GM12878 (cell line): ENCODE results near the gene GMDS. TPM values are rescaled to one million over a fixed set of nuclear protein-coding genes. Genes with fewer than 3 reads are reported as not detected.

Experiments used
- ATAC-seq: fragments of 200-7000 bp; cut with Tn5 transposase; 3 replicates; pipeline ENCODE4 v1.9.1; 2020; ENCODE audit warnings: mild to moderate bottlenecking, moderate library complexity
- BruUV-seq: library from RNA; stranded (reverse); fragments of 400-500 nt; replicated peaks from 2 replicates; lab custom pipeline; 2021; lab: Mats Ljungman, UMichigan
- CTCF ChIA-PET: fragments of 300-600 bp; sonication (Branson Sonifier 250); formaldehyde crosslinking; extraction: SDS; loops from one replicate; lab custom pipeline; 2021; ENCODE audit warnings: inconsistent platforms; lab: Yijun Ruan, JAX
- POLR2A ChIA-PET: fragments of 350-600 bp; formaldehyde crosslinking; extraction: SDS; loops from one replicate; lab custom pipeline; 2021; ENCODE audit warnings: inconsistent platforms; lab: Charles Lee
- RAD21 ChIA-PET: fragments of 300-600 bp; sonication (Branson Sonifier 250); formaldehyde crosslinking; loops from one replicate; lab custom pipeline; 2023; ENCODE audit warnings: antibody characterized with exemption; ENCODE audit not compliant: unreplicated experiment; lab: Charles Lee
- SMC1A ChIA-PET: fragments of 300-600 bp; sonication (Branson Sonifier 250); formaldehyde crosslinking; loops from one replicate; lab custom pipeline; 2023; ENCODE audit not compliant: unreplicated experiment, uncharacterized antibody; lab: Charles Lee
- DNase-seq: peaks from one replicate; pipeline ENCODE4 v3.0.0-alpha.2; 2011; ENCODE audit warnings: low read depth, low spot score
- FAIRE-seq: peaks from 3 replicates; lab custom pipeline; 2011; peaks lifted over from hg19 to GRCh38; lab: Jason Lieb, UNC
- H2AFZ ChIP-seq: 2 replicates; pipeline ENCODE4 v1.6.0; 2011; ENCODE audit warnings: low read depth, low read length, control low read depth; ENCODE audit not compliant: control insufficient read depth
- H3K27ac ChIP-seq: 2 replicates; pipeline ENCODE4 v1.5.1; 2011; ENCODE audit warnings: control low read depth; ENCODE audit not compliant: control insufficient read depth, insufficient read depth
- H3K27me3 ChIP-seq, 2 experiments: replicated peaks in 1 of 2; 2 replicates each; pipeline versions ENCODE4 v1.6.0 to v1.6.1; 2011; ENCODE audit warnings: low read length in 1 of 2; ENCODE audit not compliant: control insufficient read depth in 2 of 2, insufficient read depth in 2 of 2
- H3K36me3 ChIP-seq, 2 experiments: 2 replicates each; pipeline ENCODE4 v1.5.1; 2011; ENCODE audit warnings: low read length in 1 of 2; ENCODE audit not compliant: control insufficient read depth in 2 of 2, insufficient read depth in 2 of 2
- H3K4me1 ChIP-seq: 2 replicates; pipeline ENCODE4 v1.6.1; 2011; ENCODE audit warnings: mild to moderate bottlenecking, low read length, moderate library complexity, mixed read lengths; ENCODE audit not compliant: control insufficient read depth, insufficient read depth
- H3K4me2 ChIP-seq: 2 replicates; pipeline ENCODE4 v1.6.0; 2011; ENCODE audit warnings: control low read depth; ENCODE audit not compliant: control insufficient read depth, insufficient read depth
- H3K4me3 ChIP-seq: fragments of 200-600 bp; sonication (generic); 2 replicates; pipeline ENCODE4 v1.5.1; 2016
- H3K79me2 ChIP-seq: 2 replicates; pipeline ENCODE4 v1.6.0; 2011; ENCODE audit warnings: low read length; ENCODE audit not compliant: control insufficient read depth, insufficient read depth
- H3K9ac ChIP-seq: 2 replicates; pipeline ENCODE4 v1.8.0; 2011; ENCODE audit warnings: low read length, control low read depth, mixed read lengths; ENCODE audit not compliant: control insufficient read depth, insufficient read depth
- H3K9me3 ChIP-seq: replicated peaks from 3 replicates; pipeline ENCODE4 v1.5.1; 2011; ENCODE audit warnings: mild to moderate bottlenecking, low read length; ENCODE audit not compliant: control insufficient read depth, insufficient read depth
- H4K20me1 ChIP-seq: 2 replicates; pipeline ENCODE4 v1.6.0; 2011; ENCODE audit not compliant: control insufficient read depth, insufficient read depth
- CEBPB ChIP-seq, 2 experiments: fragments of 150-350 bp in 1 of 2; IDR thresholded peaks; 2 replicates each; pipeline ENCODE4 v1.6.1; 2012 to 2014; ENCODE audit warnings: low read depth in 2 of 2, low read length in 2 of 2, borderline replicate concordance in 1 of 2, inconsistent platforms in 1 of 2
- ELK1 ChIP-seq: IDR thresholded peaks from 2 replicates; pipeline ENCODE4 v1.6.1; 2012; ENCODE audit warnings: low read depth, low read length, improper control_type of control experiment
- EP300 ChIP-seq, 2 experiments: fragments of 150-350 bp in 1 of 2; IDR thresholded peaks; 2 replicates each; pipeline ENCODE4 v1.6.1; 2011 to 2012; ENCODE audit warnings: low read depth in 2 of 2, low read length in 2 of 2, borderline replicate concordance in 1 of 2, improper control_type of control experiment in 1 of 2, inconsistent platforms in 1 of 2; ENCODE audit not compliant: control insufficient read depth in 1 of 2
- HSF1 ChIP-seq: fragments of 150-350 bp; IDR thresholded peaks from 2 replicates; pipeline ENCODE4 v1.6.1; 2014; ENCODE audit warnings: mild to moderate bottlenecking, low read depth, low read length
- IKZF1 ChIP-seq: fragments of 450-650 bp; conservative IDR thresholded peaks from 2 replicates; pipeline ENCODE4 v1.6.1; 2017; ENCODE audit warnings: antibody characterized with exemption, mild to moderate bottlenecking
- IRF4 ChIP-seq: IDR thresholded peaks from 2 replicates; pipeline ENCODE4 v1.6.1; 2011; ENCODE audit warnings: low read depth, low read length
- IRF5 ChIP-seq: fragments of 450-650 bp; IDR thresholded peaks from 2 replicates; pipeline ENCODE4 v1.6.1; 2017; ENCODE audit warnings: borderline replicate concordance
- MAX ChIP-seq: IDR thresholded peaks from 2 replicates; pipeline ENCODE4 v1.6.1; 2012; ENCODE audit warnings: low read depth, low read length, improper control_type of control experiment
- MEF2B ChIP-seq: fragments of 450-650 bp; IDR thresholded peaks from 2 replicates; pipeline ENCODE4 v1.6.1; 2018; ENCODE audit warnings: mild to moderate bottlenecking, moderate library complexity; ENCODE audit not compliant: partially characterized antibody, poor library complexity, severe bottlenecking
- NR2C1 ChIP-seq: fragments of 450-650 bp; IDR thresholded peaks from 2 replicates; pipeline ENCODE4 v1.6.1; 2017; ENCODE audit warnings: antibody characterized with exemption, mild to moderate bottlenecking, moderate library complexity
- RAD21 ChIP-seq: IDR thresholded peaks from 2 replicates; pipeline ENCODE4 v1.6.1; 2011; ENCODE audit warnings: mild to moderate bottlenecking, low read depth, low read length, moderate library complexity; ENCODE audit not compliant: insufficient read depth
- REST ChIP-seq: IDR thresholded peaks from 2 replicates; pipeline ENCODE4 v1.6.1; 2012; ENCODE audit warnings: mild to moderate bottlenecking, low read depth, low read length
- SIN3A ChIP-seq: IDR thresholded peaks from 2 replicates; pipeline ENCODE4 v1.6.1; 2012; ENCODE audit warnings: low read depth, low read length, improper control_type of control experiment
- STAT3 ChIP-seq: IDR thresholded peaks from 2 replicates; pipeline ENCODE4 v1.6.1; 2011; ENCODE audit warnings: low read depth, low read length, improper control_type of control experiment
- TCF7 ChIP-seq: IDR thresholded peaks from 2 replicates; pipeline ENCODE4 v1.6.1; 2014; ENCODE audit warnings: antibody characterized with exemption, borderline replicate concordance
- ZNF24 ChIP-seq: fragments of 450-650 bp; IDR thresholded peaks from 2 replicates; pipeline ENCODE4 v1.6.1; 2017; ENCODE audit warnings: antibody characterized with exemption, mild to moderate bottlenecking
- WGBS: methylation state at CpG from one replicate; pipeline ENCODE4 v1.1.6; 2016; ENCODE audit warnings: low lambda C conversion rate; ENCODE audit not compliant: insufficient replicate concordance, insufficient coverage; ENCODE audit errors: missing lambda C conversion rate; 5-methylcytosine and 5-hydroxymethylcytosine counted together
- in situ Hi-C: fragments of 300-500 bp; cut with MboI; formaldehyde crosslinking; loops from 9 replicates; pipeline ENCODE4 v1.14.3; 2018; ENCODE audit warnings: mixed read lengths
- intact Hi-C: fragments of 100-400 bp; cut with micrococcal nuclease; formaldehyde crosslinking; loops from one replicate; pipeline ENCODE4 v1.14.2; 2022; ENCODE audit not compliant: unreplicated experiment
- polyA plus RNA-seq, 11 experiments: library from polyadenylated mRNA; depleted of rRNA in 4 of 11; unstranded in 6 of 11; stranded (reverse) in 5 of 11; fragments of >200 nt; fragmentation: Nextera tagmentation in 4 of 11; fragmentation: Illumina TruSeq in 1 of 11; extraction: Ambion mirVana in 4 of 11; extraction: Trizol in 1 of 11; gene quantifications; 1 replicate in 1 of 11; 2 replicates in 10 of 11; pipeline versions ENCODE4 v1.2.1 to v1.2.3, GENCODE V29; 2011 to 2016; ENCODE audit warnings: inconsistent platforms in 2 of 11, missing spikeins in 2 of 11, low read depth in 1 of 11
- total RNA-seq, 4 experiments: library from RNA; depleted of rRNA in 3 of 4; stranded (reverse); fragments of >200 nt in 3 of 4; fragmentation: Illumina TruSeq in 1 of 4; extraction: Trizol in 1 of 4; gene quantifications; 2 replicates each; pipeline versions ENCODE4 v1.2.1 to v1.2.3, GENCODE V29; 2013 to 2021

GMDS gene
- total and polyA plus RNA-seq, 10 of the 15 experiments (the other 5 are each of a cell fraction or from before 2014, with no cell fraction given): 0.61 to 53.8 (median 29.3) TPM

- TF ChIP-seq HSF1: no peak
- TF ChIP-seq MEF2B: no peak
- no peak for TF ChIP-seq ELK1
- TF ChIP-seq ZNF24: no peak
- no peak for TF ChIP-seq MAX
- TF ChIP-seq IRF4: no peak
- no peak for TF ChIP-seq NR2C1
- TF ChIP-seq IRF5: no peak
Measured at GRCh38 chr6:1870251-1870650, 375.2 kb downstream of the GMDS start (continued).

- Histone ChIP-seq H2AFZ (no peak overlapping the region), H4K20me1 (no peaks in the 10 kb centered on the region), H3K79me2 (no peaks in the 10 kb centered on the region), H3K4me2 (no peak overlapping the region; the same call in 1 of the 2 replicates), H3K4me3 (no peak overlapping the region), H3K36me3 (no peaks in the 10 kb centered on the region), H3K27ac (peak overlapping the region; percentile 74), H3K4me1 (peaks cover 13% of the 10 kb centered on the region), H3K9me3 (no peaks in the 10 kb centered on the region), H3K27me3 (no peaks in the 10 kb centered on the region), H3K9ac (no peak overlapping the region)
- no peak for DNase-seq
- in situ Hi-C loops (no loop called here), intact Hi-C loops (no loop called here)
- no TSS peak for BruUV-seq
- RAD21 ChIA-PET: interaction anchor here (0.6 to 1.5 kb wide), 2 partner anchors 14 to 245 kb away, joined by 3 to 4 read pairs; no protein-coding TSS in a partner anchor
- 97% methylated on average over 6 of the region's 6 CpGs for WGBS
- CTCF ChIA-PET: interaction anchor here (0.6 to 1.8 kb wide), 3 partner anchors 8 to 20 kb away, joined by 3 to 5 read pairs (median 3); no protein-coding TSS in a partner anchor
- ATAC-seq: no peak
- POLR2A ChIA-PET: no interaction called here
- SMC1A ChIA-PET: interaction anchor here (0.9 to 1.9 kb wide), 4 partner anchors 9 to 73 kb away, joined by 3 to 5 read pairs (median 4); no protein-coding TSS in a partner anchor
- no peak for FAIRE-seq
- TF ChIP-seq RAD21: no peak
- no peak for TF ChIP-seq CEBPB (IDR thresholded peaks at IDR 0.05; ENCODE audit: borderline replicate concordance in 1 of 2, low read depth in 2 of 2, low read length in 2 of 2)
- TF ChIP-seq STAT3: no peak
- no peak for TF ChIP-seq TCF7
- TF ChIP-seq SIN3A: no peak
- no peak for TF ChIP-seq IKZF1
- no peak for TF ChIP-seq REST
- no peak for TF ChIP-seq EP300 (IDR thresholded peaks at IDR 0.05; ENCODE audit: borderline replicate concordance in 1 of 2, control insufficient read depth in 1 of 2, low read depth in 2 of 2, low read length in 2 of 2)
Measured at GRCh38 chr6:1869769-1870168, 375.6 kb downstream of the GMDS start.
